DND-41 (cell line): Measurements from ENCODE around the gene DCAF15.

Experiments used
- EZH2 ChIP-seq: IDR thresholded peaks from 3 replicates; pipeline ENCODE4 v1.6.1; 2012; ENCODE audit warnings: borderline replicate concordance, low read depth, mild to moderate bottlenecking, moderate library complexity, low read length, inconsistent platforms; ENCODE audit not compliant: severe bottlenecking
- TF ChIP-seq, protein P1 (sequence below): IDR thresholded peaks from 2 replicates; pipeline ENCODE4 v1.5.1; 2012; ENCODE audit warnings: borderline replicate concordance, low read length, moderate library complexity, mild to moderate bottlenecking; ENCODE audit not compliant: poor library complexity, severe bottlenecking; ENCODE audit errors: extremely low read depth

DNA sequence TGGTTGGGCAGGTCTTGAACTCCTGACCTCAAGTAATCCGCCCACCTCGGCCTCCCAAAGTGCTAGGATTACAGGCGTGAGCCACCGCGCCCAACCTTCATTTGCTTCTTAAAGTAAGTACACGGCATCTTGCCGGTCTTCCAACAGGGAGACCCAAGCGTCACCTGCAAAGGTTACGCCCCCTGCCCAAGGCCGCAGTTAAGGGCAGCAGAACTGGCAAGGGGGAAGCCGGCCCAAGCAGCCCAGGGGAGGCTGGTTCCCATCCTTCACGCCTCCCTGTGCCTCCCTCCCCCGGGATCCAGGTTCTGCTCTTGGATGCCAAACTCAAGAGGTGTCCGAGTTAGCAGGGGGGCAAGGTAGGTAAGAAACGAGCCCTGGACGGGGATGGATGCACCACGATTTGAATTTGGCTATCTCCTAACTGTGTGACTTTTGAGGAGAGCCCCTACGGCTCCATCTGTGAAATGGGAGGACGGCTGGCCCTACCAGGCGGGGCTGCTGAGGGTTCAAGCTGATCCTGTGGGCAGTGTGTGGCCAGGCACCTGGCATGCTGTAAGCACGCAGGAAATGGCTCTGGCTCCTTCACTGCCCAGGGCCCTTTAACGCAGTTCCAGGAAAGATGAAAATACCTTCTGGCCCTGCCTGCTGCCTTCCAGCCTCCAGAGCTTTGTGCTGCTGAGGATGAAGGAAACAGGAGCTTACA is 44.8 kb downstream of the DCAF15 start:
- TF ChIP-seq, protein P1, sequence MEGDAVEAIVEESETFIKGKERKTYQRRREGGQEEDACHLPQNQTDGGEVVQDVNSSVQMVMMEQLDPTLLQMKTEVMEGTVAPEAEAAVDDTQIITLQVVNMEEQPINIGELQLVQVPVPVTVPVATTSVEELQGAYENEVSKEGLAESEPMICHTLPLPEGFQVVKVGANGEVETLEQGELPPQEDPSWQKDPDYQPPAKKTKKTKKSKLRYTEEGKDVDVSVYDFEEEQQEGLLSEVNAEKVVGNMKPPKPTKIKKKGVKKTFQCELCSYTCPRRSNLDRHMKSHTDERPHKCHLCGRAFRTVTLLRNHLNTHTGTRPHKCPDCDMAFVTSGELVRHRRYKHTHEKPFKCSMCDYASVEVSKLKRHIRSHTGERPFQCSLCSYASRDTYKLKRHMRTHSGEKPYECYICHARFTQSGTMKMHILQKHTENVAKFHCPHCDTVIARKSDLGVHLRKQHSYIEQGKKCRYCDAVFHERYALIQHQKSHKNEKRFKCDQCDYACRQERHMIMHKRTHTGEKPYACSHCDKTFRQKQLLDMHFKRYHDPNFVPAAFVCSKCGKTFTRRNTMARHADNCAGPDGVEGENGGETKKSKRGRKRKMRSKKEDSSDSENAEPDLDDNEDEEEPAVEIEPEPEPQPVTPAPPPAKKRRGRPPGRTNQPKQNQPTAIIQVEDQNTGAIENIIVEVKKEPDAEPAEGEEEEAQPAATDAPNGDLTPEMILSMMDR: no peak
- TF ChIP-seq EZH2: no peak
